Right hindlimb (tissue), 1 donor: ENCODE data around the gene ACKR3.

Experiments
- DNase-seq: peaks from one replicate; pipeline ENCODE4 v3.0.0-alpha.2; 2018

The ACKR3 gene

DNA sequence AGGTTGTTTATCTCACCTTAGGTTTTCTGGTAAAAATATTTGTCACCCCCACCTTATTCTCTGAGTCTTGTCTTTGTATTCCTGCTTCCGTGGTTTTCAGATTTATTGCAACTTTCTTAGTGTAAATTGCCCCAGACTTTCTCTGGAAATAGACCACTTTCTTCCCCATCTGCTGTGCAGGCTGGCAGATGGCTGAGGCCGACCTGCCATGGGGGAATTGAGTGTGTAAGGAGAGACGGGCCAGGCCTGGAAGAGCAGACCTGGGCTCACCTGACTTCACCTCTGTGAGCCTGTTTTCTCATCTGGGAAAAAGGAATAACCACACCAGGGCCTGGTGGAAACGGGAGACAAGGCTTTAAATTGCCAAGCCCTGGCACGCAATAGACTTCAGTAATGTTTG is 44.9 kb downstream of the ACKR3 start:
- DNase-seq, result no peak

DNA sequence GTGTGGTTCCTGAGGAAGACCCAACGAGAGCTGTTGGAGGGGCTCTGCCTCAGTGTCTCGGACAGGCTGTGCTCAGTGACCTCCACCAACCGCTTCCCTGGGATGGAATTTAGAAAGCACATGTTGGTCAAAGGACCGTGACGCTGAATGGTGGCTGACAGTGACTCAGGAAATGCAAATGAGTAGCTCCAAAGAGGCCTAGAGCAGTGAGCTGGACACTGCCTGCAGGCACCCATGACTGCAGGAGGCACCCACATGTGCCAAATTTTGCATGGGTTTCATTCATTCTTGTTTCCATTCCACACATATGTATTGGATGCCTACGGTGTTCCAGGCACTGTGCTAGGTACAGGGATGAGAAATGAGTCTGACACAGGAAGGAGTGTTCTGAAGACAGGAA is 46.4 kb downstream of the ACKR3 start:
- DNase-seq, result no peak

DNA sequence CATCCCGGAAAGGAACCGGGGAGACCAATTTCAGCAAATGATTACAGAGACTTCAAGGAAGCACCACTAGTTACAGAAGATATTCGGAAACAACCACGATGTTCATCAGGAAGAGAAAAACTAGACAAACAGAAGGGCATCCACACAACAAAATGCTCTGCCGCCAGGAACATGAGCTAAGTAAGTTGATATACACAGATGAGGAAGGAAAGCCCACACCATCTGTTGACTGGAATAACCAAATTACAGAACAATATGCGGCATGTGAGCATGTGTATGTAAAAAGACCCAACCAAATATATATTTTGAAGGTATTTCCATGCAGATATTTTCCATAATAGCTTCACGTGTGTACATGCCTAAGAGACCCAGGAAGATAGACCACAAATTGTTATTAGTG is 47.0 kb downstream of the ACKR3 start:
- no peak for DNase-seq

DNA sequence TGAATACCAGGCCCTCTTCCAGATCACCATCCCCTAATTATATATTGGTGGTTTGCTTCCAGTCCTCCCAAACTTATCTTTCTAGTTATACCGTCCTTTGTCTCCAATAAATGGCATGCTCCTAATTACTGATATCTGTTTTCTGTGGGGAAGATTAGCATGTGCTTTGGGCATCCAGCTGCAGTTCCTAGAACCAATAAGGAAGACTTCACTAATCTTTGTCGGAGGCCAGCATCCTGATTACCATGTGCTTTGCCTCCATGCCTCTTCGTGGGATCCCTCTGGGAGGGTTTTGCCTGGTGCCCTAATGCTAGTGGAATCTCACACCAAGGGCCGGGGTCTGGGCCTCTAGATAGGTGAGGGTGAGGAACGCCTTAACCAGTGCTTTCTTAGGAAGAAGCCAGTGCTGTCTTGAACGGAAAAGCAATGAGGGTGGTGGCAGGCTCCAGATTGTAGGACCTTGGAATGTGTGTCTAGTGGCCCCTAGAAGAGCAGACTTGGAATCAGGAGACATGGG is 47.7 kb downstream of the ACKR3 start:
- DNase-seq, result no peak

DNA sequence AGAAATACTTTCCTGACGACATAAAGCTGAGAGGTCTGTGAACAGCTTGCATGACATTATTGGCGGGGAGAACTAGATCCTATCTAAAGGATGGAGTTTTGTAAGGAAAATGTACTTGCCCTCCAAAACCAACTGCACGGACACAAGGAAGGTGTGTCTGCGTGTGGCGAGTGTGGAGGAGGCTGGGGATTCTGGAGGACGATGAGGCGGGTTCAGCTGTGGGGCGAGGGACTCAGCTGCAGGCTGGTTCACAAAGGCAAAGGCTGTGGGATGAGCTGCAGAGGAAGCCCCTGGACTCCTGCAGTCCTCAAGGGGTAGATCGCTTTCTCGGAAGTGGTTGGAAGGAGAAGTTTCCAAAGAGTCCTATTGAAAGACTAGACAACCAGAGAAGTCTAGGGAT is 48.2 kb downstream of the ACKR3 start:
- DNase-seq, result no peak

DNA sequence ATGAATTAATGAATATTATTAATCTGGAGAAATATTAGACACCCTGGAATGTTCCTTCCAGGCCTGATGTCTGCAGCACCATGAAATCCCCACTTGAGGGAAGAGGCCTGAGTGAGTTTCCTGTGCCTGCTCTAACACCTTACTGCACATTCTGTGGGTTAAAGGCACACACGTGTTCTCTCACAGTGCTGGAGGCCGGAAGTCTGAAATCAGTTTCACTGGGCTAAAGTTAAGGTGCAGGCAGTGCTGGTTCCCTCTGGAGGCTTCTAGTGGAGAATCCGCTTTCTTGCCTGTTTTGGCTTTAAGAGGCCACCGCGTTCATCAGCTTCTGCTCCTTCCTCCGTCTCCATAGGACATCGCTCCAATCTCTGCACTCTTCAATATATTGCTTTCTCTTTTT is 48.7 kb downstream of the ACKR3 start:
- DNase-seq, result no peak

DNA sequence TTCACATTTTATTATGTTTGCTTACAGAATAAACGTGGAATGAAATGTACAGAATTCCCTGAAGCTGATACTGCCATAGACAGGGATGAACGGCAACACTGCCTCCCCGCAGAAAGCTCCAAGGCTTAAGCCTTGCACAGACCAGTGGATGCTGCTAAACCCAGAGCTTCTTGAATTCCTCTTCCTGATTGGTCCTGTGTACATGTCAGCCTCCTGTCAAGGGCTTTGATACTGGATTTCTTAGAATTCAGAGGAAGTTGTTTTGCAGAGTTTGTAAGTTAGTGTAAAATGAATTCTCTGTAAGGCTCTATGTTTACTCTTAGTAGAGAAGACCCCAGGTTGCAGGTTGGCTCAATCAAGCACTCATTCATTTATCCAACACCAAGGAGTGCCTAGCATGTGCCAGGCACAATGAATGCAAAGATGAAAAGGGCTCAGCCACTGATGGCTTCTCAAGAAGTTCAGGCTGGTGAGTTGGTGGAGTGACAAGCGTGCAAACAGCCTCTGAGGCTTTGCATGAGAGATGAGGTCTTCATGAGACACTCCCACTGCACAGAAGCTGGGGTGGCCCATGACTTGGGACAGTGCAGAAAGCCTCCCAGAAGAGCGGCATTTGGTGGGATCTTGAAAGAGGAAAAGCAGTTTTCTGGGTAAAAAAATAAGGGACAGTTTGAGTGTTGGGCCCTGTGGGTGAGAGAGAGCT is 50.4 kb downstream of the ACKR3 start:
- DNase-seq, result no peak

DNA sequence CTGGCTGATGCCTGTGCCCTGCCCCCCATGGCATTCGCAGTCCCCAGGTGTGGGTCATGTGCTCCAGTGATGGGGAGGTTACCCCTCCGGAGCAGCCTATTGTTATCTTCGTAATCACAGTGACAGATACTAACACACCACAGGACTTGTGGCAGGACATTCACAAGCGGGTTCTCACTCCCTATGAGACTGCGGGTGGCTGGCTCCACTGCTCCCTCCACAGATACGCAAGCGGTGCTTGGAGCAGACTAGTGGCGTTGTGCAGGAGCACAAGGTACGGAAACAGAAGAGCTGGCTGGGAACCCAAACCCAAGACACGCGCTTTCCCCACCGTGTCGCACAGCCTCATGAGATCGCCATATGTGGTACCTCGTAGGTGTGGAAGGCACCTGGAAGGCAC is 52.2 kb downstream of the ACKR3 start:
- no peak for DNase-seq

DNA sequence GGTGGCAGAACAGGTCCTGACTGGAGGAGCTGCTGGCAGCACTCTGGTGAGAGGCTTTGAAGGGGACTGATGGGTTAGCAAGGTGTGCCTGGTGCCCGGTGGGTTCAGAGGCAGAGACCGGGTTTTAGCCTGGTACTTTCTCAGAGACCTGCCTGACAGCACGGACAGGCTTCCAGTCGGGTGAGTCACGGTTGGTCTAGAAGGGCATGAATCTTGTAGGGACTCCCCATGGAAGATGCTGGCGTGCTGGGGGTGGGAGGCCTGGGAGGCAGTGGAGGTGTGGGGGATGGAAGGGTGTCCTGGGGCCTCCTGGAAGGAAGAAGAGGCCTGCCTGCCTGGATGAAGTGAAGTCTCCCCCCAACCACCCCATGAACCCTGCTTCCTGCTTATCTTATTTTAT is 52.6 kb downstream of the ACKR3 start:
- no peak for DNase-seq

DNA sequence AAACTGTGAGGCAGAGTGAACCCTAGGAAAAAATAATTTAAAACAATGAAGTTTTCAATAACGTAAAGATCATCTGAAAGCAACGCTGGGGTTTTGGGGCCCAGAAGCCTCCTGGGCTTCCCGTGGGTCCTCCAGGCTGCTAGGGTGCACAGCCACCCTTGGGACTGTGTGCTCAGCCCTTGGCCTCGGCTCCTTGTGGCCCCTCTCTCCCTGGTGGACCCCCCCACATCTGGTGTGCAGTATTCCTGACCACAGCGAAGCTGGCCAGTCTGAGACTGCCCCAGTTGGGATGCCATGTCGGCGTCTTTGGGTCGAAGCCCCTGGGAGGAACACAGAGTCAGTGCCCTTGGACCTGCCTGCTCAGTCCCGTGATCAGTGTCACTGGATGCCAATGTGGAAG is 53.0 kb downstream of the ACKR3 start:
- DNase-seq, result no peak

DNA sequence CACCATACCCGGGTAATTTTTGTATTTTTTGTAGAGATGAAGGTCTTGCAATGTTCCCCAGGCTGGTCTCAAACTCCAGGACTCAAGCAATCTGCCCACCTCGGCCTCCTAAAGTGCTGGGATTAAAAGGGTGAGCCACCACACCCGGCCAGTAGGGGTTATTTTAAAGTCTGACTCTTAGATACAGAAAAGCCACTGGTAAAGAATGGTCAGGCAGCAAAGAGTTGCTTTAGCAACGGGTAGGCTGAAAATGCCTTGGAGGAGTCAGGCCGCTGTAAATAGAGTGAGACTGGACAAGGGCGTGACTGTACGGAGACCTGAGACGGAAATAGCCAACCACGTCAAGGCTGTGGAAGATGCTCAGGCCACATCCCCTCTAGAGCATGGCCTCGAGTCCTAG is 54.2 kb downstream of the ACKR3 start:
- no peak for DNase-seq

DNA sequence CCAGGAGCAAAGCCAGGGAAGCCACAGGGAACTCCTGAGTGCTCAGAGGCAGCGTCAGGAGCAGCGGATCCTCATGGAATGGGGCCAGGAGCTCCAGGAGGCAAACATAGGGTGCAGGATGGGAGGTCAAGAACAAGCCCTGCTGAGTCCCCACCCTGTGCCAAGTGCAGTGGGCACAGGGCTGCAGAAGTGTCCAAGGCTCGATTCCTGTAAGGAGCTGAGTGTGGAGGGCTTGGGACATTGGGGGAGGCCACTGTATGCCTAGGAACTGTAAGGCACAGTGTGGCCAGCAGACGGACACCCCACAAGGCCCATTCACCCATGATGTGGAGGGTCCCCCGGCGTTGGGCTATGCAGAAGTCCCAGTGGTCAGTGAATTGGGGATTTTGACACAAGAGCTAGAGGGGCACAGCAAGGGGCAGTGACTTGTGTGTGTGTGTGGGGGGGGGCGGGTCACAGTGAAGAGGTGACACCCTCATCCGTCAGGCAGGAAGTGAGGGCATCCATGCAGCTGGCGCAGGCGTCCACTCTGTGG is 55.6 kb downstream of the ACKR3 start:
- no peak for DNase-seq

DNA sequence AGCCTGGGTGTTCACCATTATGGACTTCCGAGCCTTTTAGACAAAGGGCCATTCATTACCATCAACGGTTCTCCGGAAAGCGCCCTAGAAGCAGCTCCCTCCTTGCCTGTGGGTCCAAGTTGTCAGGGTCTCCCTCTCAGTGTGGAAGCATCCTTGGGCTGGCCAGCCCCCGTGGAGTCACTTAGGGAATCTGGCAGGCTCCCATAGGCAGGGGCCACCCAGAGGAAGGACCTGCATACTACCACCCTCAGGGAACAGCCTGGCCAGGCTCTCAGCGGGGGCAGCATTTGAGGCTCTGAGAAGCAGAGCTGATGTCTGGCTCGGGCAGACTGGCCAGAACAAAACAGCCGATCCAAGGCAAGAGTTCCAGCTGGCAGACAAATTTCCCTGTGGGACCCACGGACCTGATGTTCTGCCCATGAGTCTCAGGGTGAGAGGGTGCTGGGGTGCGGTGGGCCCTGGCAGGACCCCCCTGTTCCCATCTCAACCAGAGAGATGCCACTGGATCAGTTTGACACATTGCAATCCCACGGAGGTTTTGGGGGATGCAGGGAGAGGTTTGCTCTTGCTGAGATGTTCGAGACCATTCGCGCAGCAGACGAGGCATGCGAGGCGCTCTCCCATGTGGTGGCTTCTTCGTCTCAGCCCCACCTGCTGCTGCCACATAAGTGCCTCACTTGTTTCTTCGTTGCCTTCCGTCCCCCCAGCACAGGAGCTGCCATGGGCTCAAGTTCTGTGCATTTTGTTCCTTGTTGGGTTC is 56.9 kb downstream of the ACKR3 start:
- DNase-seq, result peak; percentile 11

DNA sequence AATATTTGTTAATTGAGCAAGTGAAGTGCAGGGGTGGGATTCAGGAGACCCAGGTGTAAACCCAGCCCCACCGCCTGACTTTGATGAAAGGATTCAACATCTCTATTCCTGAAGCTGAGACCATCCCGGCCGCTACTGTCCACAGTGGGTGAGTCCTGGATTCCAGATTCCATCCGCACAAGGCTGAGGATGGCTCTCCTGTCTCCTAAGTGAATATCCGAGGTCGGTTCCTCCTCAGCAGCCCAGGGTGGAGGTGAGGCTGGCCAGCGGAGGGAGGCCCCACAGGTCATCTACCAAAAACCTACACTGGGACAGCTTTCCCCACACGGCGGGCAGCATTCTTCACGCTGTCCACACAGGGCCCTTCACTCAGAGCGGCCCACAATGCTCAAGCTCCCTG is 57.6 kb downstream of the ACKR3 start:
- no peak for DNase-seq

DNA sequence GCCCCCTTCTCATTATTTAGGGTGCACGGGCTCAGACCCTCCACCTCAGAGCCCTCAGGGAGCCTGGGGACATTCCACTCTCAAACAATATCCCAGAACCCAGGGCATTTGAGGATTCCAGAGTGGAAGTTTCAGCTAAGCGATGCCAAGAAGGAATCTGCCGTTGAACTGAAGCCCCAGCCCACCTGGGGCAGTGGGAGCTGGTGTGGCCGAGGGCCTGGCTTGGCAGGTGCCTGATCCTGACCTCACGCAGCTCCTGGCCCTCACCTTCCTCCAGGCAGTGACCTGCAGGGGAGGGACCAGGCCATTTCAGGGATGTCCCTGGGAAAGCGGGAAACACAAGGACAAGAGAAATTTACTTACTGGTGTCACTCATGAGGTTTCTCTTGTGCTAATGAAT is 58.2 kb downstream of the ACKR3 start:
- peak; percentile 9 for DNase-seq

DNA sequence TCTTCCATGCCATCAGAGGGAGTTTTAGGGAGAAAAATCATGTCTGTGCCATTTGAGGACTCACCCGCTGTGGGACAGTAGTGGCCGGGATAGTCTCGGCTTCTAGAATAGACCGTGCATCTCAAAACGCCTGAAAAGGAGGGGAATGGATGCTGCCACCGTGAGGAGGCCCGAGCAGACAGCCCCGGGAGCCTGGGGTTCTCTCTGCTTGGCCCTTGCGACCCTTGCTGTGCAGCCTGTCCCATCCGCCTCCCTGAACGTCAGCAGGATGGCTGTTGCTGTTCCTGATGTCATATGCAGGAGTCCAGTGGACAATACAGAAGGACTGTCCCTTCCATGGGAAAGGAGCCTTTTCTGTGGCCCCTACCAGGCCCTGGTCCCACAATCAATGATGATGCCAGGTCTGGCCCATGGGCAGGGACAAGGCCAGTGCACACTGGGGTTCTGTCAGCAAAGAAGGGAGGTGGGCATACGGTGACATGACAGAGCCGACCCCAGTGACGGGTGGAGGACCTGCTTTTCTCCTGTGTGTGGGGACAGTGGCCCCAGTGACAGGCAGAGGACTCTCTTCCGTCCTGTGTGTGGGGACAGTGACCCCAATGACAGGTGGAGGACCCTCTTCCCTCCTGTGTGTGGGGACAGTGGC is 58.8 kb downstream of the ACKR3 start:
- DNase-seq, result peak; percentile 8

DNA sequence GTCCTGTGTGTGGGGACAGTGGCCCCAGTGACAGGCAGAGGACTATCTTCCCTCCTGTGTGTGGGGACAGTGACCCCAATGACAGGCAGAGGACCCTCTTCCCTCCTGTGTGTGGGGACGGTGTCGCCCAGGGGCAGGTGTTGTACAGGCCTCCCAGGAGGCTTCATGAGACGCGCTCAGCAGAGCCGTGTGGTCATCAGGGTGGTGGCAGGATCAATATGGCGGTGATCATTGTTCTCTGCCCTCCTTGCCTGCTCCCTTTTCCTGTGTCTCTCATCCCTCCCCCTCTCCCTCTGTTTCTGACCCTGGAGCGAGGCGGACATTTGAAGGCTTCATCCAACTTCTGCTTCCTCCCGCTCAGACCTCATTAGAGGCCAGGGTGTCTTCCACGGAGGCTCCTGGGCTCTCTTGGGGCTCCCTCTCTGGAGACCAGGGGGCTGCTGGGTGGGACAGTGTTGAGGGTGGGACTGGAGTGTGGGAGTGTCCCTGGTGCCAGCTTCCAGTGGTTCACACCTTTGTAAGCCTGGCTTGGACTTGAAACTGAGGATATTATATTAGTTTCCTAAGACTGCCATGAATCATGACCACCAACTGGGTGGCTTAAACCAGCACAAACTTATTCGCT is 59.5 kb downstream of the ACKR3 start:
- peak; percentile 4 for DNase-seq

DNA sequence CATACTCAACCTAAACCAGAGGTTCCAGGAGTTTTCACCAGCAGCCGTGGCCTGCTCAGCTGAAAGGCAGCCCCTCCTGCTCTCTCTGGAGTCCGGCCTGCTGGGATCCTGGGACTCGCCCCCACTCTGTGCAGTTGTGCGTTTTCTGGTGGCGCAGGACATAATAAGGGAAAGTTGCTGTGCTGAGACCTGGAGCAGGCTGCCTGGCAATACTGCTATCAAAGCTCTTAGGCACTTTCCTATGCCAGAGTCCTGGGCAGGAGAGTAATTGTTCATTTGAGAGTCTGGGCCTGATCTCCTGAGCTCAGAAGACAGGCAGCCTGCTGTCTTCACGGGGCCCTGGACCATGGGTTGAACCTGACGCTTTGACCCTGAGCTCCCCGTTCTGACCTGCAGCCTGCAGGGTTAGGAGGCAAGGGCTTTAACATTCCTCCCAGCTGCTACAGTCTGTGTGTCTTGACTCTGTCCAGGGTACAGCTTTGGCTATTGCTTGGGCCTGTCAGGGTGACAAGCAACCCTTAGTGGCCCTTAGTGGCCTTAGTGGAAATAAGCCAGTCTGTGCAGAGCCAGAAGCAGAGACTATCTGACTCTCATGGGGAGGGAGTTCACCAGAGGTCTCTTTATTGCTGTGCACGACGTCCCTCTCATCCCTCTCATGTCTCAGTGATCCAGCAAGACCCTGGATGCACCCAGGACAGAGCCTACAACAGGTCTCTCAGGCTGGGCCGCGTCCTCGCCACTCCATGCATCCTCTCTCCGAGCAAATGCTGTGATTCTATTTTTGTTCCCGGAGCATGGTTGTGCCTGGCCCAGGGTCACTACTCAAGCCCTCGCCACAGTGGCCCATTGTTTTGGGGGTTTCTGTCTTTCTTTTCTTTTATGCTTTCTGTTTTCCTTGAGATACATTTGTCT is 60.6 kb downstream of the ACKR3 start:
- DNase-seq, result peak; percentile 9

DNA sequence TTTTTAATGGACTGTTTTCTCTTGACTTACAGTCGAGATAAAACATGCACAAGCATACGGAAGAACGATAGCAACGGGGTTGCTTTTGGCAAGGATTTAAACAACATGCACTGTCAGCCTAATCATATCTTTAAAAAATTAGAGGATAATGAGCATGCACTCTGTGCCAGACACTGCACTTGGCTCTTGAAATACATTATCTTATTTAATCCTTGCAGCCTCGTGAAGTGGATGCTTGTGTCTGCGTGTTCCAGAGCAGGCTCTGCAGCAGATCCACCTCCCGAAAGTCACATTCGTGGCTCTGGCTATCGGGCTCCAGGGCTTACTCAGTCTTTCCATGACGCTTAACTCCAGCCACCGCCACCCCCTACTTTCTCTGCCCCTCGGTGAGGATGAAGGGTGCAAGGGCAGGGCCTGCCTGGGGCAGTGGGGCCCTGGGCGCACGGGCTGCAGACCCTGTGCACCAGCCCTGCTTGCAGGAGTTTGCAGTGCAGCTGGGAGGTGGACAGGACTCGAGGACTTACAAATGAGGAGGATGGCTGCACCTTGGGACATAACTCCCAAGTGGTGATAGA is 61.7 kb downstream of the ACKR3 start:
- DNase-seq, result peak; percentile 22

DNA sequence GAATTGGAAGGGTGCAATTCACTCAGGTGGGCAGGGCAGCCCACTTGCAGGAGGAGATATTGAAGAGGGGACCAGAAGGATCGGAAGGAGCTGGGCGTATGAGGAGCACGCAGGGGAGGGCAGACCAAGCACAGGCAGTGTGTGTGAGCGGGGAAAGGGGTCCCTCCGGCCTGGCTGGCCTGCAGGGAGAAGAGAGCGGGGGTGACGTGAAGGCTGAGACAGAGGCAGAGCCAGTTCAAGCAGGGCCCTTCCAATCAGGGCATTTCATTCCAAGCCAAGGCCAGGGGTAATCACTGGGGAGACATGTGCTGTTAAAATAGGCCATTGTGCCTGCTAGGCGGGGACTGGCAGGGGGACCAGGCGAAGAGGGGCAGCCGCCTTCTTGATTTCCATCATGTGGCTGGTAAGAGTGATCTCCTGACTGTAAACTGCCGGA is 62.2 kb downstream of the ACKR3 start:
- DNase-seq, result peak; percentile 6
